SK-N-SH (cell line): ENCODE results near the gene PRKN. TPM values are rescaled to one million over a fixed set of nuclear protein-coding genes. Genes with fewer than 3 reads are reported as not detected.

Source experiments
- CTCF ChIA-PET: fragments of 300-600, 350-600 bp; formaldehyde crosslinking; extraction: SDS; loops from one replicate; lab custom pipeline; 2021; lab: Yijun Ruan, JAX
- POLR2A ChIA-PET: fragments of 350-600 bp; sonication (Branson Sonifier 250); formaldehyde crosslinking; extraction: SDS; loops from one replicate; lab custom pipeline; 2020; ENCODE audit warnings: antibody characterized with exemption, inconsistent platforms; lab: Yijun Ruan, JAX
- DNase-seq: peaks from one replicate; pipeline ENCODE4 v3.0.0; 2012
- H2AFZ ChIP-seq: fragments of 200-600 bp; sonication (generic); 2 replicates; pipeline ENCODE4 v1.8.1; 2016; ENCODE audit warnings: antibody characterized with exemption, mild to moderate bottlenecking, low read depth
- H3F3A ChIP-seq: fragments of 200-600 bp; sonication (generic); replicated peaks from 2 replicates; pipeline ENCODE3; 2016; ENCODE audit warnings: antibody characterized with exemption, mild to moderate bottlenecking; ENCODE audit not compliant: insufficient read depth
- H3K27ac ChIP-seq, 2 experiments: fragments of 200-500 bp in 1 of 2; fragments of 200-600 bp in 1 of 2; sonication (Bioruptor generic) in 1 of 2; sonication (generic), shearing (Covaris generic) in 1 of 2; 2 replicates each; pipeline versions ENCODE4 v1.5.1 to v1.6.1; 2014 to 2016; ENCODE audit warnings: low read depth in 2 of 2, inconsistent platforms in 1 of 2, low read length in 1 of 2, mild to moderate bottlenecking in 1 of 2, mixed read lengths in 1 of 2
- H3K27me3 ChIP-seq: fragments of 200-600 bp; sonication (generic), shearing (Covaris generic); 2 replicates; pipeline ENCODE4 v1.6.1; 2016; ENCODE audit warnings: mixed run types; ENCODE audit not compliant: insufficient read depth
- H3K36me3 ChIP-seq, 2 experiments: fragments of 200-500 bp in 1 of 2; fragments of 200-600 bp in 1 of 2; sonication (Bioruptor generic) in 1 of 2; sonication (generic) in 1 of 2; replicated peaks in 1 of 2; 2 replicates each; pipeline versions ENCODE3 to v1.5.1; 2014 to 2016; ENCODE audit warnings: low read length in 1 of 2, mild to moderate bottlenecking in 1 of 2; ENCODE audit not compliant: insufficient read depth in 2 of 2, control insufficient read depth in 1 of 2
- H3K4me1 ChIP-seq, 2 experiments: fragments of 200-500 bp in 1 of 2; fragments of 200-600 bp in 1 of 2; sonication (Bioruptor generic) in 1 of 2; sonication (generic), shearing (Covaris generic) in 1 of 2; 2 replicates each; pipeline versions ENCODE4 v1.5.1 to v1.6.1; 2014 to 2016; ENCODE audit warnings: low read depth in 1 of 2, low read length in 1 of 2, mixed run types in 1 of 2; ENCODE audit not compliant: insufficient read depth in 2 of 2, control insufficient read depth in 1 of 2
- H3K4me2 ChIP-seq: fragments of 200-600 bp; sonication (generic), shearing (Covaris generic); 2 replicates; pipeline ENCODE4 v1.6.1; 2017; ENCODE audit warnings: mixed run types
- H3K4me3 ChIP-seq, 2 experiments: fragments of 200-500 bp in 1 of 2; fragments of 200-600 bp in 1 of 2; sonication (Bioruptor generic) in 1 of 2; sonication (generic), shearing (Covaris generic) in 1 of 2; 2 replicates each; pipeline versions ENCODE4 v1.5.1 to v1.8.1; 2014 to 2016; ENCODE audit warnings: low read depth in 2 of 2, inconsistent platforms in 1 of 2, low read length in 1 of 2, mild to moderate bottlenecking in 1 of 2, mixed read lengths in 1 of 2, moderate library complexity in 1 of 2
- H3K79me2 ChIP-seq: fragments of 200-600 bp; sonication (generic); 2 replicates; pipeline ENCODE4 v1.8.1; 2017; ENCODE audit warnings: mild to moderate bottlenecking; ENCODE audit not compliant: insufficient read depth
- H3K9ac ChIP-seq: fragments of 200-600 bp; sonication (generic); 2 replicates; pipeline ENCODE4 v1.6.1; 2017; ENCODE audit warnings: mixed run types
- H3K9me2 ChIP-seq: fragments of 200-600 bp; sonication (generic); 2 replicates; pipeline ENCODE4 v1.6.1; 2017; ENCODE audit warnings: mixed run types
- H3K9me3 ChIP-seq: fragments of 200-600 bp; sonication (generic); 2 replicates; pipeline ENCODE4 v1.6.1; 2017; ENCODE audit warnings: mixed run types, mild to moderate bottlenecking, moderate library complexity
- H4K20me1 ChIP-seq: fragments of 200-600 bp; sonication (generic); 2 replicates; pipeline ENCODE4 v1.6.1; 2017; ENCODE audit warnings: mild to moderate bottlenecking, mixed run types; ENCODE audit not compliant: insufficient read depth
- CHD2 ChIP-seq: fragments of 150-350 bp; IDR thresholded peaks from 2 replicates; pipeline ENCODE4 v1.6.1; 2018; ENCODE audit warnings: low read length; ENCODE audit not compliant: partially characterized antibody
- CTCF ChIP-seq: fragments of 200-600 bp; sonication (generic); IDR thresholded peaks from 2 replicates; pipeline ENCODE4 v1.6.1; 2017; ENCODE audit warnings: antibody characterized with exemption, mild to moderate bottlenecking, moderate library complexity
- ELF1 ChIP-seq: IDR thresholded peaks from 2 replicates; pipeline ENCODE4 v1.4.0; 2012
- EP300 ChIP-seq, 2 experiments: IDR thresholded peaks; 2 replicates each; pipeline versions ENCODE4 v1.4.0 to v1.6.1; 2012; ENCODE audit warnings: borderline replicate concordance in 1 of 2, low read depth in 1 of 2, low read length in 1 of 2
- GABPA ChIP-seq: IDR thresholded peaks from 2 replicates; pipeline ENCODE4 v1.4.0; 2012; ENCODE audit warnings: low read depth, mild to moderate bottlenecking
- JUND ChIP-seq: IDR thresholded peaks from 2 replicates; pipeline ENCODE4 v1.4.0; 2012
- MEF2A ChIP-seq: IDR thresholded peaks from 2 replicates; pipeline ENCODE4 v1.4.0; 2012; ENCODE audit warnings: low read depth, borderline replicate concordance
- MXI1 ChIP-seq: IDR thresholded peaks from 2 replicates; pipeline ENCODE4 v1.6.1; 2012; ENCODE audit warnings: mild to moderate bottlenecking, low read depth, low read length, improper control_type of control experiment
- NRF1 ChIP-seq: IDR thresholded peaks from 2 replicates; pipeline ENCODE4 v1.6.1; 2012; ENCODE audit warnings: low read depth, mild to moderate bottlenecking, low read length
- PBX3 ChIP-seq: IDR thresholded peaks from 2 replicates; pipeline ENCODE4; 2012
- RAD21 ChIP-seq: IDR thresholded peaks from 2 replicates; pipeline ENCODE4 v1.6.1; 2012; ENCODE audit warnings: mild to moderate bottlenecking, low read length
- REST ChIP-seq: IDR thresholded peaks from 2 replicates; pipeline ENCODE4 v1.6.1; 2012; ENCODE audit warnings: mild to moderate bottlenecking, low read depth, low read length, moderate library complexity
- SIN3A ChIP-seq: IDR thresholded peaks from 2 replicates; pipeline ENCODE4 v1.6.1; 2012; ENCODE audit warnings: low read depth, mild to moderate bottlenecking, low read length, moderate library complexity, borderline replicate concordance
- YY1 ChIP-seq: IDR thresholded peaks from 2 replicates; pipeline ENCODE4 v1.4.0; 2012; ENCODE audit warnings: low read depth, mild to moderate bottlenecking
- WGBS: methylation state at CpG from one replicate; pipeline ENCODE4 v1.1.6; 2017; ENCODE audit warnings: low lambda C conversion rate; 5-methylcytosine and 5-hydroxymethylcytosine counted together
- polyA plus RNA-seq, 3 experiments: library from polyadenylated mRNA; depleted of rRNA; stranded (reverse); fragments of >200 nt; gene quantifications; 2 replicates each; pipeline ENCODE4 v1.2.3, GENCODE V29; 2012

Gene PRKN
- polyA plus RNA-seq, 1 of the 3 experiments (the other 2 are of a cell fraction): 0.76 TPM

- ChIA-PET POLR2A (no interaction called here), CTCF (no interaction called here)
- H3K9me2 ChIP-seq: no peaks in the 10 kb centered on the region
- no peaks in the 10 kb centered on the region for H3K27me3 ChIP-seq
- no peaks in the 10 kb centered on the region for H3F3A ChIP-seq
- H3K79me2 ChIP-seq: no peaks in the 10 kb centered on the region
- no peak for DNase-seq
- H3K9ac ChIP-seq: no peak overlapping the region
- H3K4me3 ChIP-seq: no peak overlapping the region
- no peak overlapping the region for H2AFZ ChIP-seq
- H3K27ac ChIP-seq: no peak overlapping the region
- TF ChIP-seq GABPA: no peak
- TF ChIP-seq RAD21: no peak
- TF ChIP-seq CHD2: no peak
- no peak for TF ChIP-seq MEF2A
- TF ChIP-seq PBX3: no peak
- H3K36me3 ChIP-seq: no peaks in the 10 kb centered on the region
- no peak overlapping the region for H3K4me2 ChIP-seq
- H4K20me1 ChIP-seq: no peaks in the 10 kb centered on the region
- WGBS: 60% methylated on average over 3 of the region's 3 CpGs
- H3K4me1 ChIP-seq: no peaks in the 10 kb centered on the region
- no peaks in the 10 kb centered on the region for H3K9me3 ChIP-seq
Observed at GRCh38 chr6:162581988-162582780, 145.4 kb downstream of the PRKN start.

- no peak overlapping the region for H2AFZ ChIP-seq
- no peak overlapping the region for H3K9ac ChIP-seq
- H3K79me2 ChIP-seq: no peaks in the 10 kb centered on the region
- H3F3A ChIP-seq: no peaks in the 10 kb centered on the region
- H3K9me3 ChIP-seq: no peaks in the 10 kb centered on the region
- H3K27ac ChIP-seq: no peak overlapping the region
- no peak overlapping the region for H3K4me2 ChIP-seq
- WGBS: 64% methylated on average over 4 of the region's 4 CpGs
- H3K36me3 ChIP-seq: no peaks in the 10 kb centered on the region
- DNase-seq: no peak
- no peaks in the 10 kb centered on the region for H3K9me2 ChIP-seq
- CTCF ChIA-PET: no interaction called here
- POLR2A ChIA-PET: no interaction called here
- no peaks in the 10 kb centered on the region for H3K27me3 ChIP-seq
- no peak overlapping the region for H3K4me3 ChIP-seq
- TF ChIP-seq SIN3A: no peak
- TF ChIP-seq CTCF: no peak
- TF ChIP-seq NRF1: no peak
- TF ChIP-seq JUND: no peak
- TF ChIP-seq PBX3: no peak
- no peak for TF ChIP-seq EP300 (IDR thresholded peaks at IDR 0.05; ENCODE audit: borderline replicate concordance in 1 of 2, low read depth in 1 of 2, low read length in 1 of 2)
- no peak for TF ChIP-seq ELF1
- TF ChIP-seq REST: no peak
- no peak for TF ChIP-seq YY1
- TF ChIP-seq RAD21: no peak
- TF ChIP-seq MXI1: no peak
- H4K20me1 ChIP-seq: no peaks in the 10 kb centered on the region
- H3K4me1 ChIP-seq: no peaks in the 10 kb centered on the region
Observed at GRCh38 chr6:162580619-162581018, 146.9 kb downstream of the PRKN start.
